Stomach (tissue), 9 donors: ENCODE data around the gene KLHL36. TPM values are rescaled to one million over a fixed set of nuclear protein-coding genes. Genes with fewer than 3 reads are reported as not detected.
A peak's percentile ranks its signal among the peaks of the same experiment; 100 is the strongest.

ENCODE experiments used
- DNase-seq, 2 donors: peaks; one replicate each; pipeline versions ENCODE4 v3.0.0 to v3.0.0-alpha.2; 2013 to 2019
- H3K27ac ChIP-seq, 5 donors: fragments of 200-600 bp in 4 of 5; sonication (generic) in 4 of 5; one replicate each; pipeline ENCODE4 v1.5.1; 2013 to 2019; ENCODE audit warnings: mild to moderate bottlenecking in 1 of 5, moderate library complexity in 1 of 5
- H3K27me3 ChIP-seq, 3 donors: fragments of 200-600 bp; sonication (generic); one replicate each; pipeline ENCODE4 v1.5.1; 2017 to 2019; ENCODE audit warnings: mixed run types in 1 of 3
- H3K36me3 ChIP-seq, 4 donors: fragments of 200-600 bp; sonication (generic); 1 replicate in 3 of 4; 2 replicates in 1 of 4; pipeline ENCODE4 v1.5.1; 2016 to 2019
- H3K4me1 ChIP-seq, 4 donors: fragments of 200-600 bp; sonication (generic); one replicate each; pipeline ENCODE4 v1.5.1; 2016 to 2019
- H3K4me3 ChIP-seq, 4 donors: fragments of 200-600 bp; sonication (generic) in 3 of 4; one replicate each; pipeline ENCODE4 v1.5.1; 2016 to 2019; ENCODE audit warnings: mild to moderate bottlenecking in 1 of 4
- H3K9me3 ChIP-seq, 4 donors: fragments of 200-600 bp; sonication (generic); one replicate each; pipeline ENCODE4 v1.5.1; 2016 to 2019
- CTCF ChIP-seq, 7 experiments: fragments of 450-650 bp in 4 of 7; fragments of 200-600 bp in 3 of 7; sonication (generic) in 3 of 7; IDR thresholded peaks; one replicate each; pipeline ENCODE4 v1.5.1; 2016 to 2019; ENCODE audit warnings: antibody characterized with exemption in 7 of 7, control low read depth in 2 of 7, mild to moderate bottlenecking in 1 of 7
- EP300 ChIP-seq: sonication (generic); formaldehyde crosslinking; IDR thresholded peaks from one replicate; pipeline ENCODE4 v1.6.1; 2017; ENCODE audit warnings: antibody characterized with exemption
- POLR2A ChIP-seq, 4 donors: fragments of 450-650 bp; IDR thresholded peaks; one replicate each; pipeline ENCODE4 v1.6.1; 2016; ENCODE audit warnings: antibody characterized with exemption in 4 of 4, control low read depth in 2 of 4, mild to moderate bottlenecking in 1 of 4, moderate library complexity in 1 of 4
- POLR2AphosphoS5 ChIP-seq, 3 donors: sonication (generic); formaldehyde crosslinking; IDR thresholded peaks; one replicate each; pipeline ENCODE4 v1.6.1; 2016; ENCODE audit warnings: antibody characterized with exemption in 3 of 3
- WGBS, 5 donors: extraction: QIAGEN DNeasy Blood & Tissue Kit in 3 of 5; methylation state at CpG; one replicate each; pipeline versions ENCODE4 v1.1.5 to v1.1.7; 2013 to 2018; 5-methylcytosine and 5-hydroxymethylcytosine counted together
- intact Hi-C: fragments of 100-400 bp; cut with DNase I; formaldehyde crosslinking; loops from one replicate; pipeline ENCODE4 v1.15.1; 2023; ENCODE audit warnings: low total_unique reads
- polyA plus RNA-seq, 3 donors: library from polyadenylated mRNA; stranded (reverse); fragments of 200-250 nt; gene quantifications; one replicate each; pipeline ENCODE4 v1.2.3, GENCODE V29; 2013
- total RNA-seq, 5 donors: library from RNA; depleted of rRNA; stranded (reverse); fragments of >200 nt; gene quantifications; one replicate each; pipeline versions ENCODE4 v1.1.0 to v1.2.3, GENCODE V29; 2014 to 2016
- donor health status: healthy with polysubstance abuse.
- donor health status: Bipolar disorder and iron deficiency.
- donor health status: healthy.

The KLHL36 gene
- total and polyA plus RNA-seq, 8 donors, result 10.5 to 62.4 (median 35.3) TPM

GRCh38 chr16:84677849-84678248 lies 29.5 kb downstream of the KLHL36 start:
- Histone ChIP-seq H3K36me3 (no peaks in the 10 kb centered on the region), H3K4me1 (peaks cover 0 to under 1% (median 0%) of the 10 kb centered on the region in 4 donors), H3K27ac (no peak overlapping the region), H3K4me3 (no peak overlapping the region), H3K27me3 (no peaks in the 10 kb centered on the region), H3K9me3 (no peaks in the 10 kb centered on the region)
- peak in 1 of 2 donors; percentile 16 for DNase-seq
- WGBS, 5 donors, result 62 to 78% (median 68%) methylated on average over 10 of the region's 10 CpGs
- intact Hi-C loops, result no loop called here
- TF ChIP-seq POLR2A (IDR thresholded peaks at IDR 0.05) (no peak), POLR2AphosphoS5 (IDR thresholded peaks at IDR 0.05) (no peak), CTCF (IDR thresholded peaks at IDR 0.05) (no peak), EP300 (no peak)

GRCh38 chr16:84678541-84678940 lies 30.2 kb downstream of the KLHL36 start:
- WGBS, 5 donors, result 93 to 97% (median 94%) methylated on average over 9 of the region's 9 CpGs
- TF ChIP-seq POLR2A (IDR thresholded peaks at IDR 0.05), result no peak
- H3K27me3 ChIP-seq, result no peaks in the 10 kb centered on the region
- intact Hi-C loops, result no loop called here
- no peak overlapping the region for H3K27ac ChIP-seq
- no peaks in the 10 kb centered on the region for H3K4me1 ChIP-seq
- no peak for DNase-seq
- H3K9me3 ChIP-seq, result no peaks in the 10 kb centered on the region
- H3K4me3 ChIP-seq, result no peak overlapping the region
- H3K36me3 ChIP-seq, result no peaks in the 10 kb centered on the region

GRCh38 chr16:84680165-84680842 lies 32.0 kb downstream of the KLHL36 start:
- WGBS, 5 donors, result 90 to 92% (median 91%) methylated on average over 10 of the region's 10 CpGs
- H3K4me3 ChIP-seq, result no peak overlapping the region
- no peak overlapping the region for H3K27ac ChIP-seq
- H3K27me3 ChIP-seq, result peaks cover 0 to 10% (median 0%) of the 10 kb centered on the region in 3 donors
- H3K9me3 ChIP-seq, result no peaks in the 10 kb centered on the region
- no peaks in the 10 kb centered on the region for H3K36me3 ChIP-seq
- DNase-seq, result no peak
- intact Hi-C loops, result no loop called here
- TF ChIP-seq EP300 (no peak), CTCF (IDR thresholded peaks at IDR 0.05) (no peak), POLR2A (IDR thresholded peaks at IDR 0.05) (no peak), POLR2AphosphoS5 (IDR thresholded peaks at IDR 0.05) (no peak)
- H3K4me1 ChIP-seq, result no peaks in the 10 kb centered on the region

GRCh38 chr16:84680843-84681629 lies 32.7 kb downstream of the KLHL36 start:
- Histone ChIP-seq H3K36me3 (no peaks in the 10 kb centered on the region), H3K27me3 (peaks cover 0 to 10% (median 0%) of the 10 kb centered on the region in 3 donors), H3K9me3 (no peaks in the 10 kb centered on the region), H3K4me3 (no peak overlapping the region), H3K27ac (no peak overlapping the region), H3K4me1 (no peaks in the 10 kb centered on the region)
- DNase-seq, result no peak
- 93 to 97% (median 94%) methylated on average over 4 of the region's 4 CpGs for WGBS, 5 donors
- intact Hi-C loops, result no loop called here
- no peak for TF ChIP-seq EP300
- no peak for TF ChIP-seq POLR2A (IDR thresholded peaks at IDR 0.05)
- TF ChIP-seq POLR2AphosphoS5 (IDR thresholded peaks at IDR 0.05), result no peak
- TF ChIP-seq CTCF (IDR thresholded peaks at IDR 0.05), result no peak
